GM12891 (cell line): ENCODE results near the gene GARS1.

Source experiments
- POLR2A ChIP-seq: IDR thresholded peaks from 2 replicates; pipeline ENCODE4 v1.6.1; 2011; ENCODE audit warnings: low read depth, low read length, control low read depth
- POLR2AphosphoS5 ChIP-seq: IDR thresholded peaks from 2 replicates; pipeline ENCODE4 v1.6.1; 2011; ENCODE audit warnings: low read depth, low read length, control low read depth
- TAF1 ChIP-seq: IDR thresholded peaks from 2 replicates; pipeline ENCODE4 v1.6.1; 2011; ENCODE audit warnings: low read depth, low read length, control low read depth

DNA sequence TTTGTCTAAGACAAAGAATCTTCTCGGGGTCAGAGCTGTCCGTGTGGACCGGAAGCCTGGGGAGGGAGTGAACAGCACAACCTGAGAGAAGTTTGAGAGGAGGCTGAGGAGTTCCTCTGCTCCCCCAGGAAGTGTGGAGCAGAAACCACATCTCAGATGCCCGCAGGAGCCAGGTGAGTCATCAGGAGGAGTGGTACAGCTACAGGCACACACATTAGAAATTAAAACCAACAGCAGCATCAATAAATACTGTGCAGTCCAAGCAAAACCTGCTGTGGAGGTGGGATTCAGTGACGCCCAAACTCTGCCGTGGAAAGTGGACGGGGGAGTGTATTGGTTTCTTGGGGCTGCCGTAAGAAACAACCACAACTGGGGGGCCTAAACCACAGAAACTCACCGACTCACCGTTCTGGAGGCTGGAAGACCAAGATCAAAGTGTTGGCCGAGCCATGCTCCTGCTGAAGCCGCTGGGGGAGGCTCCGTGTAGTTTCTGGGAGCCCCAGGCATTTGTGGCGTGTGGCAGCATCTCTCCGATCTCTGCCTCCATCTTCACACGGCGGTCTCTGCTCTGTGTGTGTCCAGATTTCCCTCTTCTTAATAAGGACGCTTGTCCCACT, 31.2 kb upstream of the GARS1 start:
- no peak for TF ChIP-seq POLR2A
- no peak for TF ChIP-seq POLR2AphosphoS5
- no peak for TF ChIP-seq TAF1
